Omental fat pad (tissue), 4 donors: ENCODE results near the gene TM9SF2. TPM values are rescaled to one million over a fixed set of nuclear protein-coding genes. Genes with fewer than 3 reads are reported as not detected.
"Not testable (repeated sequence)": the region's sequence is repeated elsewhere in the genome, so short reads cannot be mapped to it uniquely, and the experiment has no call there.

Experiments used
- ATAC-seq: fragments of 150-250 bp; one replicate; pipeline ENCODE4 v1.9.1; 2016; ENCODE audit warnings: mild to moderate bottlenecking, moderate library complexity; ENCODE audit not compliant: low FRiP score
- DNase-seq: peaks from one replicate; pipeline ENCODE4 v3.0.0-alpha.2; 2019; ENCODE audit warnings: low spot score
- total RNA-seq, 4 donors: library from RNA; depleted of rRNA; stranded (reverse); fragments of >200 nt; gene quantifications; one replicate each; pipeline ENCODE4 v1.1.0, GENCODE V29; 2016
- TF ChIP-seq, protein P1 (sequence below), 3 donors: fragments of 450-650 bp; IDR thresholded peaks; one replicate each; pipeline ENCODE4 v1.5.1; 2016 to 2017; ENCODE audit warnings: antibody characterized with exemption in 3 of 3, mild to moderate bottlenecking in 3 of 3, moderate library complexity in 2 of 3

TM9SF2 gene, protein sequence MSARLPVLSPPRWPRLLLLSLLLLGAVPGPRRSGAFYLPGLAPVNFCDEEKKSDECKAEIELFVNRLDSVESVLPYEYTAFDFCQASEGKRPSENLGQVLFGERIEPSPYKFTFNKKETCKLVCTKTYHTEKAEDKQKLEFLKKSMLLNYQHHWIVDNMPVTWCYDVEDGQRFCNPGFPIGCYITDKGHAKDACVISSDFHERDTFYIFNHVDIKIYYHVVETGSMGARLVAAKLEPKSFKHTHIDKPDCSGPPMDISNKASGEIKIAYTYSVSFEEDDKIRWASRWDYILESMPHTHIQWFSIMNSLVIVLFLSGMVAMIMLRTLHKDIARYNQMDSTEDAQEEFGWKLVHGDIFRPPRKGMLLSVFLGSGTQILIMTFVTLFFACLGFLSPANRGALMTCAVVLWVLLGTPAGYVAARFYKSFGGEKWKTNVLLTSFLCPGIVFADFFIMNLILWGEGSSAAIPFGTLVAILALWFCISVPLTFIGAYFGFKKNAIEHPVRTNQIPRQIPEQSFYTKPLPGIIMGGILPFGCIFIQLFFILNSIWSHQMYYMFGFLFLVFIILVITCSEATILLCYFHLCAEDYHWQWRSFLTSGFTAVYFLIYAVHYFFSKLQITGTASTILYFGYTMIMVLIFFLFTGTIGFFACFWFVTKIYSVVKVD
- total RNA-seq = 10 to 100 TPM; 72.1 to 92.0 (median 88.4) TPM

DNA sequence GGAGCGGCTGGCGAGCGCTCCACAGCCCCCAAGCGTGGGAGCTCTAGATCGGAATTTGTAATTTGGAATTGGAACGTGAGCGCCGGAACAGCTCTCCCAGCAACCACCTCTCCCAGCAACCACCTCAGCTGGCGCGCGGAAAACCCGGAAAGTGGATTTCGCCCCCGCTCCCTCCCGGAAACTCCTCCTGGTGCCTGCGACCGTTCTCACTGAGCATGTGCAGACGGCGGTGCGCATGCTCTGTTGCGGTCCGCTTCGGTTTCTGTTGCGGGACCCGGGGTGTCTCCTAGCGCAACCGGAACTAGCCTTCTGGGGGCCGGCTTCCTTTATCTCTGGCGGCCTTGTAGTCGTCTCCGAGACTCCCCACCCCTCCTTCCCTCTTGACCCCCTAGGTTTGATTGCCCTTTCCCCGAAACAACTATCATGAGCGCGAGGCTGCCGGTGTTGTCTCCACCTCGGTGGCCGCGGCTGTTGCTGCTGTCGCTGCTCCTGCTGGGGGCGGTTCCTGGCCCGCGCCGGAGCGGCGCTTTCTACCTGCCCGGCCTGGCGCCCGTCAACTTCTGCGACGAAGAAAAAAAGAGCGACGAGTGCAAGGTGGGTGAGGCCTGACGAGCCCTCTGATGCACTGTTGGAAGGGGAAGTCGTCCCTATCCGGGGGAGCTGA lies at the start of gene TM9SF2:
Gene TM9SF2 (plus strand): TSS at position 289 of the 664 bp plus-strand sequence. CDS start 135 bp downstream, at position 424.
- TF ChIP-seq, protein P1, sequence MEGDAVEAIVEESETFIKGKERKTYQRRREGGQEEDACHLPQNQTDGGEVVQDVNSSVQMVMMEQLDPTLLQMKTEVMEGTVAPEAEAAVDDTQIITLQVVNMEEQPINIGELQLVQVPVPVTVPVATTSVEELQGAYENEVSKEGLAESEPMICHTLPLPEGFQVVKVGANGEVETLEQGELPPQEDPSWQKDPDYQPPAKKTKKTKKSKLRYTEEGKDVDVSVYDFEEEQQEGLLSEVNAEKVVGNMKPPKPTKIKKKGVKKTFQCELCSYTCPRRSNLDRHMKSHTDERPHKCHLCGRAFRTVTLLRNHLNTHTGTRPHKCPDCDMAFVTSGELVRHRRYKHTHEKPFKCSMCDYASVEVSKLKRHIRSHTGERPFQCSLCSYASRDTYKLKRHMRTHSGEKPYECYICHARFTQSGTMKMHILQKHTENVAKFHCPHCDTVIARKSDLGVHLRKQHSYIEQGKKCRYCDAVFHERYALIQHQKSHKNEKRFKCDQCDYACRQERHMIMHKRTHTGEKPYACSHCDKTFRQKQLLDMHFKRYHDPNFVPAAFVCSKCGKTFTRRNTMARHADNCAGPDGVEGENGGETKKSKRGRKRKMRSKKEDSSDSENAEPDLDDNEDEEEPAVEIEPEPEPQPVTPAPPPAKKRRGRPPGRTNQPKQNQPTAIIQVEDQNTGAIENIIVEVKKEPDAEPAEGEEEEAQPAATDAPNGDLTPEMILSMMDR (IDR thresholded peaks at IDR 0.05) = no peak
- ATAC-seq (peak; percentile 91), DNase-seq (peak; percentile 90)

DNA sequence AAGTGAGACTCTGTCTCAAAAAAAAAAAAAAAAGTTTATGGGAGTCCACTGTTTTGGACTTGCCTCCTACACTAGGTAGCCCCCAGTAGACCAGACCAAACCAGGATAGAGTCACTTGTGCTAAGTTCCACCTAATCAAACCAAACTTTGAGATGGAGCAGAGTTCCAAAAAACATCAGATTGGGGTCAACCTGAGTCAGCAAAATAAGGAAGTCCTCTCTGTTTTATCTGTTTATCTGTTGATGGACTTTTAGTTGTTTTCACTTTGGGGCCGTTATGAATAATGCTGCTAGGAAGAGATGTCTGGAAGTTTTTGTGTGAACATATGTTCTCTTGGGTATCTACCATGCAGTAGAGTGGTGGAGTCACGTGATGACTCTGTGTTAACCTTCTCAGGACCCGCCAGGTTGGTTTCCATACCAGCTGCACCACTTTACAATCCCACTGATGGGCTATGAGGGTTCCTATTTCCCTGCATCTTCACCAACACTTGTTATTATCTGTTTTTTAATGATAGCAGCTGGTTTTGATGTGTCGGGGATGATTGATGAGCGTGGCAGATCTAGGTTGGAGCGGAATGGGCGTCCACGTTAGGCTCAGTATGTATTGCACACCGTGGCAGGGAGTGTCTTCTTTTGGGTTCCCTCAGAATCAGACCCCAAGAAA lies 46.6 kb upstream of the TM9SF2 start:
- ATAC-seq (no peak), DNase-seq (no peak)
- TF ChIP-seq, protein P1 (IDR thresholded peaks at IDR 0.05) = no peak

DNA sequence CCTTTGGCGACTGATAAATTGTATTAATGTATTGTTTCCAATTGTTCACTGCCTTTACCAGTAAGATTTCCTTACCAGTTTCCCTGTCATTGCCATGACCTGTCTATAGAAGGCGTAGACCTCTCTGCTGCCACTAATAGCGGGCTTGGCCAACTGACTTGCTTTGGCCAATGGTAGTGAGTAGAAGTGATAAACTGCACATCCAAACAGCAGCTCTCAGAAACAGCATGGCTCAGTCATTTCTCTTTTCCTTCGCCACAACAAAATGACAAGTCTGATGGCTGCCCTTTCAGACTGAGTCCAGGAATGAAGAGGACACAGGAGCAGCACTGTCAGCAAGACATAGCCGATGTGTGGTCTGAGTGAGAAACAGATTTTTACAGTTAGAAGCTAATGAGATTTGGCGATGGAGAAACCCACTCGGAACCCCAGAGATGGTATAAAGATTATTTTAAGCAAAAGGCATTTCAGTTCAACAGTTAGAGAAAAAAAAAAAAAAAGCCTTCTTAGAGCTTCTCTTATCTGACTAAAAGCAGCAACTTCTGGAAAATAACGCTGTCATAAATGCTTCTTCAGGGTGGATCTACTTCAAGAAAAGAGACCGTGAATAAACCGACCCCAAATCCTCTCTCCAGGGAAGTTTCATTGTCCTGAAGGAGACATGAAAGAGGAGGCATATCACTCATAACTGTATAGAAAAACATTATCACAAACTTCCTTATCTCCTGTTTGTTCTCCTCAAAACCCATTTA lies 42.0 kb upstream of the TM9SF2 start:
- TF ChIP-seq, protein P1 (IDR thresholded peaks at IDR 0.05) = no peak
- DNase-seq (no peak), ATAC-seq (no peak)

DNA sequence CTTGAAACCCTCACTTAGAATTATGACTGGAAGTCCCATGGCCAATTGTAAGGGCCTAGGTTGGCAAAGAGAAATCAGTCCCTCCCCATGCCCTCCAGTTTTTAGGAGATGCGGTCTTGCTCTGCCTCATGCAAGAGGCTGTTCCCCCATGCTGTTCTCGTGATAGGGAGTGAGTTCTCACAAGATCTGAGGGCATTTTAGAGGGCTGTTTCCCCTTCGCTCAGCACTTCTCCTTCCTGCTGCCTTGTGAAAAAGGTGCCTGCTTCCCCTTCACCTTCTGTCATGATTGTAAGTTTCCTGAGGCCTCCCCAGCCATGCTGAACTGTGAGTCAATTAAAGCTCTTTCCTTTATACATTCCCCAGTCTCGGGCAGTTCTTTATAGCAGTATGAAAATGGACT lies 40.5 kb upstream of the TM9SF2 start:
- not testable (repeated sequence) for ATAC-seq

DNA sequence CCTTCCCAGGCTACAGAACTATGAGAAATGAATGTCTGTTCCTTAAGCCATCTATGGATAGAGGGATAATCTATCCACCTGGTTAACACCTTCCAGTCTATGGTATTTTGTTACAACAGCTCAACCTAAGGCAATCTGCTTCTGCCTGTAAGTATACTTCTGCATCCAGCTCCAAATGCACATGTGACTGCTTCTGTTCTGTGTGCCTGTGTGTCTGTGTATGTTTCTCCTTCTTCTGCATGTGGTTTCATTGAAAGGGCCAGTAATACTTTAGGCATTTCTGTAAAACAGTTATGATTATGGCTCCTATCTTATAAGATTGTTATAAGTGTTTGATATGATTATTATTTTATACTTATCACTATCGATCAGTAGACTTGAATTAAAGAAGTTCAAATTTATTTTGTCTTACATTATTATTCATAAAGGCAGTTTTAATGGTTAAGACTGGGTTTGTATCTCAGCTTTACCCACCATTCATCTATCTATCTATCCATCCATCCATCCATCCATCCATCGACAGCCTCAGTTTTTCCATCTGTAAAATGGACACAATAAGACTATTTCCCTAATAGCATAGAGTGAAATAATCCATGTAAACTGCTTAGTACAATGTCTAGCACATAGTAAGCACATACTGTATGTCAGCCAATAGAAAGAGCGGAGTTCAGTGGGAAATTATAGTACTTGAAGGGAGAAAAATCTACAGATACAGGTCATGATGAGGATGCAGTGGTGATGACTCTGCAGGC lies 37.5 kb upstream of the TM9SF2 start:
- TF ChIP-seq, protein P1 (IDR thresholded peaks at IDR 0.05) = no peak
- ATAC-seq (no peak), DNase-seq (no peak)

More for the DNA sequence above, 40.5 kb upstream of the TM9SF2 start:
- DNase-seq = not testable (repeated sequence)

DNA sequence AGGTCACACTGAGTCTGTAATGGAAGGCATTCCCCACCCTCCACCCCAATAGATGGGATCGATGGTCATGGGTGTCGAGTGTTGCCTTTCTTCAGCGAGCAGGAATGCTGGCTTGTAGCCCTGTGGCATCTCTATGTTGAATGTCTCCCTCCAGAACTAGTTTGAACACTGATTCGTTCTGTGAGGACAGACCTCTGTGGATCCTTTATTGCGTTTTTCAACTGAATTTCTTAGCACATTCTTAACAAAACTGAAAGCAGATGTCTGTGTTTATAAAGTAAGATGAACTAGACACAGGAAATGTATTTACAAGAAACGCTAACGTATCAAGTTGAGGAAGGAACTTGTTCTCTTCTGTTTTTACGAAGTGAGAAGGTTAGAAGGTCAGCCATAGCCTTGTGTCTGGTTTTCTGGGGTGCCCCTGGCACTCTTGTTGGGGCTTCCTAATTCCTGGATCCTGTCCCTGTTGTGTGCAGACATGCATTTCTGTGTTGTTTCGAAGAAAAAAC lies 36.8 kb upstream of the TM9SF2 start:
- ATAC-seq = no peak
- TF ChIP-seq, protein P1 (IDR thresholded peaks at IDR 0.05) = no peak
- no peak for DNase-seq
